SH-SY5Y (cell line): Measurements from ENCODE around the gene CTRB2.

Experiments used
- GATA2 ChIP-seq: IDR thresholded peaks from 2 replicates; pipeline ENCODE4 v1.6.1; 2011; ENCODE audit warnings: mild to moderate bottlenecking, low read depth, low read length
- GATA3 ChIP-seq: IDR thresholded peaks from 2 replicates; pipeline ENCODE4 v1.6.1; 2011; ENCODE audit warnings: low read depth, mild to moderate bottlenecking, low read length, moderate library complexity

The CTRB2 gene

GRCh38 chr16:75176926-75177325, 30.0 kb downstream of the CTRB2 start:
- no peak for TF ChIP-seq GATA3
- no peak for TF ChIP-seq GATA2

GRCh38 chr16:75175074-75175473, 31.9 kb downstream of the CTRB2 start:
- TF ChIP-seq GATA3, result no peak
- TF ChIP-seq GATA2, result no peak

GRCh38 chr16:75172578-75172977, 34.4 kb downstream of the CTRB2 start:
- TF ChIP-seq GATA3 (no peak), GATA2 (no peak)

- TF ChIP-seq GATA3, result no peak
- no peak for TF ChIP-seq GATA2
Measured at GRCh38 chr16:75169899-75170405, 37.0 kb downstream of the CTRB2 start.

- no peak for TF ChIP-seq GATA3
- TF ChIP-seq GATA2, result no peak
Measured at GRCh38 chr16:75160386-75160785, 46.6 kb downstream of the CTRB2 start.
